ENCODE data around the gene CD8B2.
"Not testable (repeated sequence)": the region's sequence is repeated elsewhere in the genome, so short reads cannot be mapped to it uniquely, and the experiment has no call there.

CD8B2 gene

DNA sequence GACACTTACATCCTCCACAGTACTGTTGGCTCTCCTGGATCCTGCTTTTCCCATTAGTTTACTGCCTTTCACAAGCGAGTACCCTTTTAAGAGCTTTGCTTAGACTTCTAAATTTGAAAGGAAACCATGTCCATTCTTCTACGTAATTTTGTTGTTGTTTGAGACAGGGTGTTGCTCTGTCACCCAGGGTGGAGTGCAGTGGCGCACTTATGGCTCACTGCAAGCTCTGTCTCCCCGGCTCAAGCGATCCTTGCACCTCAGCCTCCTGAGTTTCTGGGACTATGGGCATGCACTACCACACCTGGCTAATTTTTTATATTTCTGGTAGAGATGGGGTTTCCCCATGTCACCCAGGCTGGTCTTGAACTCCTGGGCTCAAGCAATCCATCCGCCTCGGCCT, 24.8 kb downstream of the CD8B2 start:
- DNase-seq (ENCODE audit: low spot score): not testable (repeated sequence)

DNA sequence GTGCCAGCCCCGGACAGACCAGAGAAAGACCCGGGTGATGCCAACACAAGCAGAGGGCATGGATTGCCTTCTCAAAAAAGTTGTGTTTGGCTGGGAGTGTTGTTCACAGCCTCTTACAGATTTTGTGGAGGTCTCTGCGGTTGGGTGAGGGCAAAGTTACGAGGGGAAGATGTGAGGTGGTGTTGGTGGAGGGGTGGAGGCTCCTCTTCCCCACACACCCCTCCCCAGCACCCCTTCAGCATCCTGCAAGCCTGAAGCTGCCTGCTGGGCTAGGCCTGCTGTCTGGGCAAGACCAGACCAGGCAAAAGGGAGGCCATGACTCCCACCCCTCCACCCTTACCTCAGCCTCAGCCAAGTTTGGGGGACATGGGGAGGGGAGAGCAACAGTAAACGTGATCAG, 26.2 kb downstream of the CD8B2 start:
- not testable (repeated sequence) for DNase-seq (ENCODE audit: low spot score)

DNA sequence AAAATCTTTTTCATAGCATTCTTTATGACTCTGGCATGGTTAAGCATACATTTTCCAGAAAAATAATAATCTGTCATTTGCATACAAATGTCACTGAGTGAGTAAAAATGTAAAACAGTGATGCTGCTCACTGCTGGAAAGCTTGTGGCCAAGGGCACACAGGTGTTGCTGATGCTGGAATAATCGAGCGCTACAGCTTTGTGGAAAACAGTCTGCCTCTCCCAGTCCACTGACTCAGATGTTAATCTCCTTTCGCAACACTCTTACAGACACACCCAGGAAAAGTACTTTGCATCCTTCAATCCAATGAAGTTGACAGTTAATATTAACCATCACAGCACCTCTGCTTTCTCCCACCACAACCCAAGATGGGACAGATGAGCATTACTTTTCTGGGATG, 27.7 kb downstream of the CD8B2 start:
- not testable (repeated sequence) for DNase-seq (ENCODE audit: low spot score)

GRCh38 chr2:106516436-106516835, 29.3 kb downstream of the CD8B2 start:
- no peak for DNase-seq (ENCODE audit: low spot score)

GRCh38 chr2:106516864-106517263, 29.7 kb downstream of the CD8B2 start:
- DNase-seq (ENCODE audit: low spot score): no peak

DNA sequence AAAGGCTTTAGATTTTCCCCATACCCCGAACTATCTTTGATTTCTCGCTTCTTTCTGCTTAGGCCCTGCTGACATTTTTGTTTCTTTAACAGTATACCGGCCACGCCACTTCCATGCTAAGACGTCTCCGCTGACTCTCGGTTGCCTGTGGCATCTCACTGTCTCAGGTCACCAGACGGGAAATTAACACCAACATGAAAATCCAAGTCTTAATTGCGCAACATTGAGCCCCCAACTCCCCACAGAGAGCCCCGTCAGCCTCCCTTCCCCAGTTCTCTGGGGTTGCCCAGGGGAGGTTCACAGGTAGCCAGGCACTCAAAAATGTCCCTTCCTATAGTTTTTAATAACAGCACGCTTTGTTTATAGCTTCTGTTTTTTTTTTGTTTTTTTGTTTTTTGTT, 30.2 kb downstream of the CD8B2 start:
- no peak for DNase-seq (ENCODE audit: low spot score)

DNA sequence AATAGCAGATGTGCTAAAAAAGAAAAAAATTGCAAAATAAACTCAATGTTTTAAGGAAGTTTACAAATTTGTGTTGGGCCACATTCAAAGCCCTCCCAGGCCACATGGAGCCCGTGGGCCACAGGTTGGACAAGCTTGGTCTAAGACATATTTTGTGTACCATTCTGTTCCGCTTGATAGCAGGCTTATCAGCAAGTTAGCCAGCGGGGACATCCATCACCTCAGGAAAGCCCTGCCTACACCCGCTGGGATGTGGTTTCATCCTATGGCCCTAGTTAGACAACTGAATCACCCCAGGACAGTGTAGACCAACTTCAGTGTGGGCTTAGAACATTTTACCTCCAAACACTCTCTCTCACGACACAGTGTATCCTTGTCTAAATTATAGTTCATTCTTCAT, 32.6 kb downstream of the CD8B2 start:
- DNase-seq (ENCODE audit: low spot score): no peak

GRCh38 chr2:106521016-106521415, 33.9 kb downstream of the CD8B2 start:
- DNase-seq (ENCODE audit: low spot score): no peak

GRCh38 chr2:106523976-106524665, 37.0 kb downstream of the CD8B2 start:
- DNase-seq (ENCODE audit: low spot score): no peak

- DNase-seq (ENCODE audit: low spot score): no peak
Observed at GRCh38 chr2:106530866-106531265, 43.7 kb downstream of the CD8B2 start.

DNA sequence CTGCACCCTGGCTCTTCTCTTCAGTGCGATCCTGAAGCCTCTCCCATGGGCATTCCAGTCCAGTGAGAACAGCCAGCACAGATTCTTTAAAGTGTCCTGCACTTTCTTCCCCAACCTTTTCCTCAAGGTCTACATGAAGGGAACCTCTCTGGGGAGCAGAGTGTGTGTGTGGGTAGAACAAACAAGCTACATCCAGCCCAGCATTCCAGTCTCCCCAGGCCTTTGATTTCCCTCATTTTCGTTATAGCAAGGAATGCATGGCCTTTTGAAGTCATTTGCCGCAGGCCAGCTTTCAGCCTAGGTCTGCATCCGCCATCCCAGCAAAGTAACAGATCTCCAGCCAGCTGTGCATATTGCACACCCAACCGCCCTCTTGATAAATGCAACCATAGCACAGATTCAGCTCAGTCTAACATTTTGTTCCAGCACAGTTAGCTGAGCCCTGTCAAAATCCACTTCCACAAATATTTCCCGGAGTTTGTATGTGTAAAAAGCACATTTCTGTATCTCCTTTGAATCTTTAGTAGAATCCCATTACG, 44.6 kb downstream of the CD8B2 start:
- no peak for DNase-seq (ENCODE audit: low spot score)

- no peak for DNase-seq (ENCODE audit: low spot score)
Observed at GRCh38 chr2:106532236-106532635, 45.1 kb downstream of the CD8B2 start.

DNA sequence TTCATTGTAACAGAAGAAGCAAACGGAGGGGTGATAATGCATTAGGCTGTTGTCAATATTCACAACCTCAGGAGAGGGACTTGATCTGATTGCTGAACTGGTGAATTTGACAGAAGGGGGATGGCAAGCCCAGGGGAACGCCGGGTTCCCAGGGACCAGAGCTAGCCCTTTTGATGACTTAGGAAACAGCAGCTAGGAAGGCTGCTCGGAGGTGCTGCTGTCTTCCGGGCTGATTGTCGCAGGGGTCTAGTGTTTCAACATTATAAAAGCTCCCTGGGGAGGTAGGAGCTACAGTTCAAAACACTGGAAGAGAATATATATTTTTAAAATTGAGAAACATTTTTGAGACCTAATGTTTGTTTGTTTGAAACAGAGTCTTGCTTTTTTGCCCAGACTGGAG, 47.3 kb downstream of the CD8B2 start:
- no peak for DNase-seq (ENCODE audit: low spot score)

- no peak for DNase-seq (ENCODE audit: low spot score)
Observed at GRCh38 chr2:106536490-106536889, 49.3 kb downstream of the CD8B2 start.

- no peak for DNase-seq (ENCODE audit: low spot score)
Observed at GRCh38 chr2:106537047-106537446, 49.9 kb downstream of the CD8B2 start.

DNA sequence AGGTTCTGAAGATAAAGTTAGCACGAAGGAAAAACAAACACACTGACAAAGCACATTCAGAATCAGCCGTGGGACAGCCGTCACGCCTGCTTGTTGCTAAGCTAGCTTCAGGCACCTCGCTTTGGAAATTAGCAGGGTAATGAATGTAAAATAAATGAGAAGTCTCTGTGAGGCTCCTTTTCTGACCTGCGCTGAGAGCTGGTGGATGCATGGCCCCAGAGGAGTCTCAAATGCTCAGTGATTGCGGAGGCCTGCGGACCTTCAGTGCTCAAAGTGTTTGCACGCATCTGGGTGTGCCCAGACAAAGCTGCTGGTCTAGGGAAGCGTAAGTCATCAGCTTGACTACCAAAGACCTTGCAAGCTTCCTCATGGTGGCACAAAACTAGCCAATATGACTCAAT, 50.6 kb downstream of the CD8B2 start:
- DNase-seq (ENCODE audit: low spot score): no peak

DNA sequence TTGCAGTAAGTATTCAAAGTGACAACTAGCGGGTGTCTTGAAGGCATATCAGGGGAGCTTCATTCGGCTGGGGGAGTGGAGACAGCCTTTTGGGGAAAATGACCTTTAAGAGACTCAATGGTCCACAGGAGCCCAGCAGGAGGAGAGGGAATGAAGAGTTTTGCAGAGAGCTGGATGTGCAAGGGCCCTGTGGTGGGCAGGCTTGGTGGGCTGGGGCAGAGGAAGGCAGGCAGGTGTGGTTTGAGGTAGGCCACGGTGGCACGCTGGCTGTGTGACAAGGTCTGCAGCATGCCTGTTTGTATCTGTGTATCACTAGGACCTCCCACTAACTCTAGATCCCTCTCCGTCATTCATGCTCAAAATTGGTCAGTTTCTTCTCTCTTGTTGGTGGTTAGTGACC, 53.7 kb downstream of the CD8B2 start:
- DNase-seq (ENCODE audit: low spot score): no peak

GRCh38 chr2:106541333-106541732, 54.2 kb downstream of the CD8B2 start:
- DNase-seq (ENCODE audit: low spot score): no peak

GRCh38 chr2:106542746-106543359, 55.7 kb downstream of the CD8B2 start:
- DNase-seq (ENCODE audit: low spot score): peak; percentile 76

GRCh38 chr2:106545007-106545406, 57.8 kb downstream of the CD8B2 start:
- DNase-seq (ENCODE audit: low spot score): no peak

- no peak for DNase-seq (ENCODE audit: low spot score)
Observed at GRCh38 chr2:106546391-106546990, 59.3 kb downstream of the CD8B2 start.

- DNase-seq (ENCODE audit: low spot score): no peak
Observed at GRCh38 chr2:106547164-106547903, 60.2 kb downstream of the CD8B2 start.

All from germinal center (tissue), 1 donor.